NCI-H2107 treated with DMSO at 0.1 percent for 48 hours (cell line): ENCODE measurements around the gene SKOR1.

Source experiments
- DNase-seq: peaks from one replicate; lab custom pipeline; 2025; ENCODE audit not compliant: unreplicated experiment; lab: John Stamatoyannopoulos, UW

SKOR1 gene

GRCh38 chr15:67882487-67883233 is 57.4 kb downstream of the SKOR1 start:
- no peak for DNase-seq

GRCh38 chr15:67883234-67883773 is 58.0 kb downstream of the SKOR1 start:
- DNase-seq, result no peak

- no peak for DNase-seq
These were observed 58.7 kb downstream of the SKOR1 start for GRCh38 chr15:67884009-67884408.
